Measurements from ENCODE around the gene PIRT. TPM values are rescaled to one million over a fixed set of nuclear protein-coding genes. Genes with fewer than 3 reads are reported as not detected.

The PIRT gene
- total RNA-seq, 1 donor from 2014 or later: not detected

DNA sequence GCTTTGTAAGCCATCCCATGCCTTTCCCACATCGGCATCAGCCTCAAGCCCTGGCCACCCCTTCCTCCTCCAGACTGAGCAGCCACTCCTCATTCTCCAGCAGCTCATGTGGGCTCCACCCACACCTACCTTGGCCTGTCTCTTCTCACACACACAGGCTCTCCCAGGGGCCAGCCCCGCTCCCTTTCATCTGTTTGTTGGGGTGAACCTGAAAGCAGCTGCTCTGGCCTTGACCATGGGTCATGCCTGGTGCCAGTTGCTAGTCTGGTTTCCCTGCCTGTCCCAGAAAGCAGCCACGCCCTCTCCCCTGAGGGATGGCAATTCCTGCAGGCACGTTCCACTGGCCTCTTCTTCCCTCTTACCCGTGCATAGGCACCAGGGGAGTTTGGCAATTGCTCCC, 22.6 kb downstream of the PIRT start:
- FAIRE-seq: no peak

DNA sequence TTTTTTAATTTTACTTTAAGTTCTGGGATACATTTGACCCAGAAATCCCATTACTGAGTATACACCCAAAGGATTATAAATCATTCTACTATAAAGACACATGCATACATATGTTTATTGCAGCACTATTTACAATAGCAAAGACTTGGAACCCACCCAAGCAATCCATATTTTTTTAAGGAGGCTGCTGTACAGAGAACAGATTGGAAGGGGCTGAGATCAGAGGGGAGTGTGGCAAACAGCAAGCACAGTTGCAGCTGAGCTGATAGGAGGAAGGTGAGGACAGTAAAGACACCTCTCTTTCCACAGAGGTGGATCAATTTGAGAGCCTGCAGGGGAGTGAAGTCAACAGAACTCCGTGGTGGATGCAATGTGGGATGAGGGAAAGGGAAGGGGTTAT, 23.8 kb downstream of the PIRT start:
- DNase-seq (ENCODE audit: low read depth) (no peak), FAIRE-seq (no peak)
- Histone ChIP-seq H3K36me3 (ENCODE audit: control insufficient read depth, insufficient read depth, low read length) (no peaks in the 10 kb centered on the region), H3K4me3 (ENCODE audit: low read depth, low read length) (no peak overlapping the region), H3K27me3 (ENCODE audit: control insufficient read depth, insufficient read depth, low read length) (no peaks in the 10 kb centered on the region)
- TF ChIP-seq, protein P1, sequence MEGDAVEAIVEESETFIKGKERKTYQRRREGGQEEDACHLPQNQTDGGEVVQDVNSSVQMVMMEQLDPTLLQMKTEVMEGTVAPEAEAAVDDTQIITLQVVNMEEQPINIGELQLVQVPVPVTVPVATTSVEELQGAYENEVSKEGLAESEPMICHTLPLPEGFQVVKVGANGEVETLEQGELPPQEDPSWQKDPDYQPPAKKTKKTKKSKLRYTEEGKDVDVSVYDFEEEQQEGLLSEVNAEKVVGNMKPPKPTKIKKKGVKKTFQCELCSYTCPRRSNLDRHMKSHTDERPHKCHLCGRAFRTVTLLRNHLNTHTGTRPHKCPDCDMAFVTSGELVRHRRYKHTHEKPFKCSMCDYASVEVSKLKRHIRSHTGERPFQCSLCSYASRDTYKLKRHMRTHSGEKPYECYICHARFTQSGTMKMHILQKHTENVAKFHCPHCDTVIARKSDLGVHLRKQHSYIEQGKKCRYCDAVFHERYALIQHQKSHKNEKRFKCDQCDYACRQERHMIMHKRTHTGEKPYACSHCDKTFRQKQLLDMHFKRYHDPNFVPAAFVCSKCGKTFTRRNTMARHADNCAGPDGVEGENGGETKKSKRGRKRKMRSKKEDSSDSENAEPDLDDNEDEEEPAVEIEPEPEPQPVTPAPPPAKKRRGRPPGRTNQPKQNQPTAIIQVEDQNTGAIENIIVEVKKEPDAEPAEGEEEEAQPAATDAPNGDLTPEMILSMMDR (IDR thresholded peaks at IDR 0.05; ENCODE audit: insufficient read depth, low read length, severe bottlenecking): no peak

More for the DNA sequence above, 22.6 kb downstream of the PIRT start:
- no peak for DNase-seq (ENCODE audit: low read depth)
- no peaks in the 10 kb centered on the region for H3K27me3 ChIP-seq (ENCODE audit: control insufficient read depth, insufficient read depth, low read length)
- H3K36me3 ChIP-seq (ENCODE audit: control insufficient read depth, insufficient read depth, low read length): no peaks in the 10 kb centered on the region
- TF ChIP-seq, protein P1 (IDR thresholded peaks at IDR 0.05; ENCODE audit: insufficient read depth, low read length, severe bottlenecking): no peak
- no peak overlapping the region for H3K4me3 ChIP-seq (ENCODE audit: low read depth, low read length)

DNA sequence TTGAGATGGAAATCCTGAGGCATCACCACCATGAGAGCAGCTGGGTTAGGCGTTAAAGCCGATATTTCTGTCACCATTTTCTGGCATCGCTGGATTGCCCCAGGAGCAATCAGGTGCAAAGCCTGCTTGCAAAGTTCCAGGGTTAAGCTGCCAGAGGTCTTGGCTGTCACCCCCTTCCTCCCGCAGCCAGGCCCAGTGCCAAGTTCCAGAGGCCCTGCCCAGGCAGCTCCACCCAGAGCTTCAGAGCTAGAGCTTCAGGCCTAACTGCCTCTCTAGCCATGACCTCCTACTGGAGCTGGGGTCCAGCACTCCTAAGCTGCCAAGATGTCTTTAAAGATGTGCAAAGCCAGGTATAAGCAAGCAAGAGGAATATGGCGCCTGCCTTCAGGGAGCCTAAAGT, 25.2 kb downstream of the PIRT start:
- Histone ChIP-seq H3K36me3 (ENCODE audit: control insufficient read depth, insufficient read depth, low read length) (no peaks in the 10 kb centered on the region), H3K4me3 (ENCODE audit: low read depth, low read length) (no peak overlapping the region), H3K27me3 (ENCODE audit: control insufficient read depth, insufficient read depth, low read length) (no peaks in the 10 kb centered on the region)
- TF ChIP-seq, protein P1 (IDR thresholded peaks at IDR 0.05; ENCODE audit: insufficient read depth, low read length, severe bottlenecking): no peak
- peak; percentile 72 for FAIRE-seq
- no peak for DNase-seq (ENCODE audit: low read depth)

DNA sequence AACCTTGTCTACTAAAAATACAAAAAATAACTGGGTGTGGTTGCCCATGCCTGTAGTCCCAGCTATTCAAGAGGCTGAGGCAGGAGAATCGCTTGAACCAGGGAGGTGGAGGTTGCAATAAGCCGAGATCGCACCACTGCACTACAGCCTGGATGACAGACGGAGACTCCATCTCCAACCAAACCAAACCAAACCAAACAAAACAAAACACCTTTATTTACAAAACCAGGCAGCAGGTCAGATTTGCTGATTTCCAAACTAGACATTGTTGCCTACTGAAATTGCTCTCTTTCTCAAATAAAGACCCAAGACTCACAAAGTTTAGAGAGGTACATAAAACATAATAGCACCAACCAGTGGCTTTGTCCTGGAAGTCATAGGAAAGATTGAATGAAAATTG, 28.3 kb downstream of the PIRT start:
- TF ChIP-seq, protein P1 (IDR thresholded peaks at IDR 0.05; ENCODE audit: insufficient read depth, low read length, severe bottlenecking): no peak
- Histone ChIP-seq H3K27me3 (ENCODE audit: control insufficient read depth, insufficient read depth, low read length) (no peaks in the 10 kb centered on the region), H3K4me3 (ENCODE audit: low read depth, low read length) (no peak overlapping the region), H3K36me3 (ENCODE audit: control insufficient read depth, insufficient read depth, low read length) (no peaks in the 10 kb centered on the region)
- DNase-seq (ENCODE audit: low read depth) (no peak), FAIRE-seq (no peak)

DNA sequence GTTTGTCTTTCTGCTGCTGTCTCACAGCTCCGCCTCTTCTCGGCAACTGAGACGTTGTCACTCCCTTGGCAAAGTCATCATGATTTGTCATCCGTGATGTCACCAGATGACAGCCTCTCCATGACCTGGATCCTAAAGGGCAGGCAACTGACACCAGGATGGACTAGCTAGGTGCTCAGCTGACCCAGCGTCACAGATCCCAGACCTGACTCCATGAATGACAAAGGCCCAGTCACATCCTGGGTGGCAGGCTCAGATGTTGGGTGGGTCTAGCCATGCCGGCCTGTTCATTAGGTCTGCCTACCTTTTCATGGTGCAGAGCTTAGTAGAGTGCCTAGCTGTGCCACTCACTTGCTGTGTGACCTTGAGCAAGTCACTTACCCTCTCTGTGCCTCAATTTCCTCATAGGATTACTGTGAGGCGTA, 30.2 kb downstream of the PIRT start:
- FAIRE-seq (no peak), DNase-seq (ENCODE audit: low read depth) (no peak)
- Histone ChIP-seq H3K27me3 (ENCODE audit: control insufficient read depth, insufficient read depth, low read length) (no peaks in the 10 kb centered on the region), H3K4me3 (ENCODE audit: low read depth, low read length) (no peak overlapping the region), H3K36me3 (ENCODE audit: control insufficient read depth, insufficient read depth, low read length) (no peaks in the 10 kb centered on the region)
- TF ChIP-seq, protein P1 (IDR thresholded peaks at IDR 0.05; ENCODE audit: insufficient read depth, low read length, severe bottlenecking): no peak

DNA sequence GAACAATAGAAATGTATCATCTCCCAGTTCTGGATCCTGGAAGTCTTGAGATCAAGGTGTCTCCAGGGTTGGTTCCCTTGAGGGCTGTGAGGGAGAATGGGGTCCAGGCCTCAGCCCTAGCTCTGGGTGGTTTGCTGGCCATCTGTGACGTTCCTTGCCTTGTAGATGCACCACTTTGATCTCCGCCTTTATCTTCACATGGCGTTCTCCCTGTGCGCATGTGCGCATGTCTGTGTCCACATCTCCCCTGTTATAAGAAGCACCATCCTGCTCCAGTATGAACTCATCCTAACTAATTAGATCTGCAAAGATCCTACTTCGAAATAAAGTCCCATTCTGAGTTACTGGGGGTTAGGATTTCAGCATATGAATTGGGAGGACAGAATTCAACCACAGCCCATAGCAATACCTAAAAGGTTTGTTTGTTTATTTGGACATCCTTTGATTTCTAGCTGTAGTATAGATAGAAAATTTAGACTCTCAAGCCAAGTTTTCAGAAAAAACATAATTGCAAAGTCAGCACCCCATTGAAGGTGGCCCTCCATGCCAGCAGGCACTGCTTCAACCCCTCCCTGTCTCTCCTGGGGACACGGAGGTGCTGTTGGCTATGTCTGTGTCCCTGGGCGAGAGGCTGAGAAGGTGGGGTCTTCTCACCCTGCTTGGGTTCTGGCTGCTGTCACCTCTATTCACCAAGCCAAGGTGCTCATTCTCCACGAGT, 31.2 kb downstream of the PIRT start:
- TF ChIP-seq, protein P1 (IDR thresholded peaks at IDR 0.05; ENCODE audit: insufficient read depth, low read length, severe bottlenecking): no peak
- H3K4me3 ChIP-seq (ENCODE audit: low read depth, low read length): no peak overlapping the region
- H3K36me3 ChIP-seq (ENCODE audit: control insufficient read depth, insufficient read depth, low read length): no peaks in the 10 kb centered on the region
- FAIRE-seq (peak; percentile 18), DNase-seq (ENCODE audit: low read depth) (no peak)
- H3K27me3 ChIP-seq (ENCODE audit: control insufficient read depth, insufficient read depth, low read length): no peaks in the 10 kb centered on the region

Data from bronchial epithelial cell (primary cell).